ENCODE results near the gene RFX1.

DNA sequence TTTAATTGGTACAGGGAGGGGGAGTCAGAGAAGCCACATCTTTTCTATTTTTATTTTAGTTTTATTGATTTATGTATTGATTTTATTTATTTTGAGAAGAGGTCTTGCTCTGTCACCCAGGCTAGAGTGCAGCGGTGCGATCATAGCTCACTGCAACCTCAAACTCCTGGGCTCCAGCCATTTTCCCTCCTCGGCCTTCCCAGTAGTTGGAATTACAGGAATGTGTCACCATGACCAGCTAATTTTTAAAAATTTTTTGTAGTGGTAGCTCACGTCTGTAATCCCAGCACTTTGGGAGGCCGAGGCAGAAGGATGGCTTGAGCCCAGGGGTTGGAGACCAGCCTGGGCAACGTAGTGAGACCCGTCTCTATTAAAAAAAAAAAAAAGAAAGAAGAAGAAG is 29.6 kb upstream of the RFX1 start:
- TF ChIP-seq, protein P1, sequence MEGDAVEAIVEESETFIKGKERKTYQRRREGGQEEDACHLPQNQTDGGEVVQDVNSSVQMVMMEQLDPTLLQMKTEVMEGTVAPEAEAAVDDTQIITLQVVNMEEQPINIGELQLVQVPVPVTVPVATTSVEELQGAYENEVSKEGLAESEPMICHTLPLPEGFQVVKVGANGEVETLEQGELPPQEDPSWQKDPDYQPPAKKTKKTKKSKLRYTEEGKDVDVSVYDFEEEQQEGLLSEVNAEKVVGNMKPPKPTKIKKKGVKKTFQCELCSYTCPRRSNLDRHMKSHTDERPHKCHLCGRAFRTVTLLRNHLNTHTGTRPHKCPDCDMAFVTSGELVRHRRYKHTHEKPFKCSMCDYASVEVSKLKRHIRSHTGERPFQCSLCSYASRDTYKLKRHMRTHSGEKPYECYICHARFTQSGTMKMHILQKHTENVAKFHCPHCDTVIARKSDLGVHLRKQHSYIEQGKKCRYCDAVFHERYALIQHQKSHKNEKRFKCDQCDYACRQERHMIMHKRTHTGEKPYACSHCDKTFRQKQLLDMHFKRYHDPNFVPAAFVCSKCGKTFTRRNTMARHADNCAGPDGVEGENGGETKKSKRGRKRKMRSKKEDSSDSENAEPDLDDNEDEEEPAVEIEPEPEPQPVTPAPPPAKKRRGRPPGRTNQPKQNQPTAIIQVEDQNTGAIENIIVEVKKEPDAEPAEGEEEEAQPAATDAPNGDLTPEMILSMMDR (IDR thresholded peaks at IDR 0.05; ENCODE audit: low read depth, low read length): no peak
- no peak for TF ChIP-seq EZH2phosphoT487 (IDR thresholded peaks at IDR 0.05; ENCODE audit: low read depth)

Data from OCI-LY3 (cell line).